Measurements from ENCODE around the gene IGFBP1. TPM values are rescaled to one million over a fixed set of nuclear protein-coding genes. Genes with fewer than 3 reads are reported as not detected.

Gene IGFBP1
- total and polyA plus RNA-seq, 2 experiments from 2014 or later = 0.50 to 1.3 TPM

DNA sequence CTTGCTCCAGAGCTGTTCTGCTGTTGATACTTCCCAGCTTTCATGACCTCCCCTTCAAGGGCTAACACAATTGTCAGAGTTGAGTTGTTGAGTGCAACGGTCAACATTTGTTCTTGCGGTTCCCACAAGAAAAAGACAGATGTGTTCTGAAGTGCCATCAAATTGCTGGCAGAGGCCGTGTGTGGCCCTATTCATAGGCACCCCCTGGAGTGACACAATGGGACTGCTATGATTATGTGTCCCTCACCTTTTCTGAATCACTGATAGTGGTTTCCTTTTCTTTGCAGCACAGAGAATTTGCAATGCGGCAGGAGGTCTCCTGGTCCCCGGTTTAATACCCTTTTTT is 5.8 kb upstream of the IGFBP1 start:
- Histone ChIP-seq H3K9me2 (ENCODE audit: insufficient read depth) (no peaks in the 10 kb centered on the region), H3F3A (ENCODE audit: insufficient read depth) (peaks cover 22% of the 10 kb centered on the region), H2AFZ (no peak overlapping the region), H3K9me3 (ENCODE audit: low read depth) (no peaks in the 10 kb centered on the region), H3K27ac (peak overlapping the region; percentile 85), H4K20me1 (ENCODE audit: insufficient read depth) (no peaks in the 10 kb centered on the region), H3K4me3 (no peak overlapping the region), H3K9ac (0 out of 2 replicates have a peak overlapping the region, but pooled peaks have one; percentile 22), H3K36me3 (ENCODE audit: low read depth) (no peaks in the 10 kb centered on the region), H3K4me1 (ENCODE audit: insufficient read depth) (peaks cover 21% of the 10 kb centered on the region), H3K27me3 (replicated peaks; ENCODE audit: insufficient read depth) (no peaks in the 10 kb centered on the region), H3K79me2 (ENCODE audit: insufficient read depth) (no peaks in the 10 kb centered on the region), H3K4me2 (ENCODE audit: unreplicated experiment) (no peak overlapping the region)
- in situ Hi-C loops (cut with MboI) = loop anchor here (25.0 kb wide), 1 partner anchor 1930 kb away; no protein-coding TSS in a partner anchor
- 81% methylated on average over 5 of the region's 5 CpGs for WGBS, 2 experiments (ENCODE audit: low coverage in 1 of 2, low lambda C conversion rate in 2 of 2, missing lambda C conversion rate in 2 of 2)
- DNase-seq = no peak
- TF ChIP-seq EZH2phosphoT487 (IDR thresholded peaks at IDR 0.05; ENCODE audit: insufficient read depth, low read depth) (no peak), EZH2 (IDR thresholded peaks at IDR 0.05; ENCODE audit: insufficient read depth, poor library complexity, severe bottlenecking) (no peak)

DNA sequence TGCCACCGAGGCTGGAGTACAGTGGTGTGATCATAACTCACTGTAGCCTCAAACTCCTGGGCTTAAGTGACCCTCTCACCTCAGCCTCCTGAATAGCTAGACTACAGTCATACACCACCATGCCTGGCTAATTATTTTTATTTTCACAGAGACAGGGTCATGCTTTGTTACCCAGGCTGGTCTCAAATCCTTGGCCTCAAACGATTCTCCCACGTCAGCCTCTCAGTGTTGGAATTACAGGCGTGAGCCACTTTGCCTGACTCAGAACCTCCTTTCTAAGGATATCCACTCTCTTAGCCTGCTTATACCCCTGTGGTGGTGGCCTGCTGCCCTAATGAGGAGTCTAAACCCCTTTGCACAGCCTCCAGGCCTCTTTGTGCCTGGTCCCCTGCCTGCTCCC is 4.2 kb upstream of the IGFBP1 start:
- no peak overlapping the region for H3K9ac ChIP-seq
- no peaks in the 10 kb centered on the region for H3K9me2 ChIP-seq (ENCODE audit: insufficient read depth)
- H4K20me1 ChIP-seq (ENCODE audit: insufficient read depth) = no peaks in the 10 kb centered on the region
- no peak overlapping the region for H3K27ac ChIP-seq
- H2AFZ ChIP-seq = no peak overlapping the region
- in situ Hi-C loops (cut with MboI) = loop anchor here (25.0 kb wide), 1 partner anchor 1928 kb away; no protein-coding TSS in a partner anchor
- WGBS, 2 experiments (ENCODE audit: low coverage in 1 of 2, low lambda C conversion rate in 2 of 2, missing lambda C conversion rate in 2 of 2) = 81 to 83% methylated on average over 4 of the region's 4 CpGs
- no peaks in the 10 kb centered on the region for H3K36me3 ChIP-seq (ENCODE audit: low read depth)
- peaks cover 22% of the 10 kb centered on the region for H3F3A ChIP-seq (ENCODE audit: insufficient read depth)
- no peak overlapping the region for H3K4me2 ChIP-seq (ENCODE audit: unreplicated experiment)
- H3K4me1 ChIP-seq (ENCODE audit: insufficient read depth) = peaks cover 21% of the 10 kb centered on the region
- TF ChIP-seq EZH2 (IDR thresholded peaks at IDR 0.05; ENCODE audit: insufficient read depth, poor library complexity, severe bottlenecking) = no peak
- no peak for TF ChIP-seq EZH2phosphoT487 (IDR thresholded peaks at IDR 0.05; ENCODE audit: insufficient read depth, low read depth)
- H3K27me3 ChIP-seq (replicated peaks; ENCODE audit: insufficient read depth) = no peaks in the 10 kb centered on the region
- no peaks in the 10 kb centered on the region for H3K9me3 ChIP-seq (ENCODE audit: low read depth)
- no peaks in the 10 kb centered on the region for H3K79me2 ChIP-seq (ENCODE audit: insufficient read depth)
- no peak for DNase-seq
- H3K4me3 ChIP-seq = no peak overlapping the region

DNA sequence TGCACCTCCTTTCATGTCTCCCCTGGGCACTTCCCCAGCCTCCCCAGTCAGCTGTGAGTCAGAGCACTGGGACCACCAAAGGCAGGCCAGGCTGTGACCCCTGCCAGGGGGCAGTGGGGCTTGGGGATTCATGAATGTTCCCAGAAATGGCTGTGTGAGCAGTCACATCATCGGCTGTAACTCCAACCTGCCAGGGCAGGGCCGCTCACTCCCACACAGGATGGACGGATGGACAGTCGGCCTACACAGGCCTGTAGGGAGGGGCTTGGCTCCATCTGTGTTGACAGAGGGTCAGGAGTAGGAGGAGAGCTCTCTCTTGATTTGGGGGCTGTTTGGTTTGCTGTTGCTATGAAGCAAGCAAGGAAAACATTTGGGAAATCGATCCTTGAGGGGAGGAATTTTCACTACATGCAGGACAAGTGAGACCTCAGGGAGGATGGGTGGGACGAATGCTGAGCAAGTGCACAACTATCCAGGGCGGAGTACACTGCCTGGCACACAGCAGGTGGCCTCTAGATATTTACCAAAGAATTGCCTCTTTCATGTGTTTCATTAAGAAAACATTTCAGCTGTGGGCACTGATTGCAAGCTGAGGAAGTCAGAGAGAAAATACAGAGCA is 2.9 kb upstream of the IGFBP1 start:
- no peak overlapping the region for H3K27ac ChIP-seq
- no peaks in the 10 kb centered on the region for H3K36me3 ChIP-seq (ENCODE audit: low read depth)
- no peaks in the 10 kb centered on the region for H3K27me3 ChIP-seq (replicated peaks; ENCODE audit: insufficient read depth)
- H3K9me2 ChIP-seq (ENCODE audit: insufficient read depth) = no peaks in the 10 kb centered on the region
- peaks cover 21% of the 10 kb centered on the region for H3K4me1 ChIP-seq (ENCODE audit: insufficient read depth)
- in situ Hi-C loops (cut with MboI) = loop anchor here (25.0 kb wide), 1 partner anchor 1927 kb away; no protein-coding TSS in a partner anchor
- TF ChIP-seq EZH2 (IDR thresholded peaks at IDR 0.05; ENCODE audit: insufficient read depth, poor library complexity, severe bottlenecking) = no peak
- TF ChIP-seq EZH2phosphoT487 (IDR thresholded peaks at IDR 0.05; ENCODE audit: insufficient read depth, low read depth) = no peak
- 76 to 77% methylated on average over 7 of the region's 7 CpGs for WGBS, 2 experiments (ENCODE audit: low coverage in 1 of 2, low lambda C conversion rate in 2 of 2, missing lambda C conversion rate in 2 of 2)
- no peak overlapping the region for H3K4me3 ChIP-seq
- H3K79me2 ChIP-seq (ENCODE audit: insufficient read depth) = no peaks in the 10 kb centered on the region
- no peaks in the 10 kb centered on the region for H3K9me3 ChIP-seq (ENCODE audit: low read depth)
- H3K4me2 ChIP-seq (ENCODE audit: unreplicated experiment) = peak overlapping the region; percentile 17
- H3K9ac ChIP-seq = no peak overlapping the region
- DNase-seq = peak; percentile 33
- H3F3A ChIP-seq (ENCODE audit: insufficient read depth) = peaks cover 30% of the 10 kb centered on the region
- no peaks in the 10 kb centered on the region for H4K20me1 ChIP-seq (ENCODE audit: insufficient read depth)
- H2AFZ ChIP-seq = no peak overlapping the region

GRCh38 chr7:45886931-45887667 is 1.2 kb upstream of the IGFBP1 start:
- H2AFZ ChIP-seq = no peak overlapping the region
- 97% methylated on average over 5 of the region's 5 CpGs for WGBS, 2 experiments (ENCODE audit: low coverage in 1 of 2, low lambda C conversion rate in 2 of 2, missing lambda C conversion rate in 2 of 2)
- in situ Hi-C loops (cut with MboI) = loop anchor here (25.0 kb wide), 1 partner anchor 1925 kb away; no protein-coding TSS in a partner anchor

More at GRCh38 chr7:45886931-45887667, 1.2 kb upstream of the IGFBP1 start:
- no peaks in the 10 kb centered on the region for H4K20me1 ChIP-seq (ENCODE audit: insufficient read depth)
- no peak overlapping the region for H3K9ac ChIP-seq
- no peaks in the 10 kb centered on the region for H3K9me2 ChIP-seq (ENCODE audit: insufficient read depth)
- H3K4me1 ChIP-seq (ENCODE audit: insufficient read depth) = peaks cover 14% of the 10 kb centered on the region
- peaks cover 22% of the 10 kb centered on the region for H3F3A ChIP-seq (ENCODE audit: insufficient read depth)
- H3K9me3 ChIP-seq (ENCODE audit: low read depth) = no peaks in the 10 kb centered on the region
- H3K4me2 ChIP-seq (ENCODE audit: unreplicated experiment) = no peak overlapping the region
- no peak overlapping the region for H3K27ac ChIP-seq
- H3K4me3 ChIP-seq = no peak overlapping the region
- TF ChIP-seq EZH2phosphoT487 (IDR thresholded peaks at IDR 0.05; ENCODE audit: insufficient read depth, low read depth) = no peak
- no peak for TF ChIP-seq EZH2 (IDR thresholded peaks at IDR 0.05; ENCODE audit: insufficient read depth, poor library complexity, severe bottlenecking)
- DNase-seq = no peak
- no peaks in the 10 kb centered on the region for H3K27me3 ChIP-seq (replicated peaks; ENCODE audit: insufficient read depth)
- no peaks in the 10 kb centered on the region for H3K36me3 ChIP-seq (ENCODE audit: low read depth)
- no peaks in the 10 kb centered on the region for H3K79me2 ChIP-seq (ENCODE audit: insufficient read depth)

Measured in GM23248 (cell line).